Measurements from ENCODE around the gene KRTAP10-8. TPM values are rescaled to one million over a fixed set of nuclear protein-coding genes. Genes with fewer than 3 reads are reported as not detected.
"Not testable (repeated sequence)": the region's sequence is repeated elsewhere in the genome, so short reads cannot be mapped to it uniquely, and the experiment has no call there.

KRTAP10-8 gene
- total RNA-seq, 6 experiments from 2014 or later = not detected

DNA sequence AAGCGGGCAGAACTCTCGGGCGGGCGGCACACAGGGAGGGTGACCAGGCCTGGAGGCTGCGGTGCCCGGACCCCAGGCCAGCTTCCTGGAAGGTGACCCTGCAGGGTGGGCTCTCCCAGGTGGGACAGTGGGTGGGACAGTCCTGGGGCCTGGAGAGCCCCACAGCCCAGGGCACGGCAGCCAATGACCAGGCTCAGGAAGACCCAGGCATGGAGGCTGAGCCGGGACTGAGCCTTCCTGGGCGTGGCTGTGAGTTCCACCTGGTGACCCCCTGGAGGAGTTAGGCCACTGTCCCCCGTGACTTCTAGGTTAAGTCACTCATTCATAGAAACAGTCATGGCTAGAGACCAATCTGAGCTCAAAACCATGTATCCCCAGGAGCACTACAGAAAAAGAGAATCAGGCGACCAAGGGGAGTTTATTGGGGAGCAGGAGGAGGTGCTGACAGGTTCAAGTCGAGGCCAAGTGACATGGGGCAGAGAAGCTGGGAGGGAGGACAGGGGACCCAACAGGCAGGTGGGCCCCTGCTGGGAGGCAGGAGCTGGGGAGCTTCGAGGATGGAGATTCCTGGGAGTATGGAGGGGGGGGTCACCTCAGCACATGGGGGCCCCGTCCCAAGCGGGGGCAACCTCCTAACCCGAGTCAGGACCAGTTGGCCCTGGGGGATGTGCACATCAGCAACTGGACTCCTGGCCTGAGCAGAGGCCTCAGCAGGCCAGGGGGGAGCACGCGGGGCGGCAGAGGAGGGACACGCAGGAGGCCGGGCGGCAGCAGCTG lies 32.6 kb upstream of the KRTAP10-8 start:
- no peaks in the 10 kb centered on the region for H3K4me1 ChIP-seq
- intact Hi-C loops (cut with DNase I) = no loop called here
- 80% methylated on average over 9 of the region's 22 CpGs for WGBS (ENCODE audit: insufficient coverage, low coverage, low lambda C conversion rate, missing lambda C conversion rate)
- no peak overlapping the region for H3K4me3 ChIP-seq
- TF ChIP-seq POLR2A (IDR thresholded peaks at IDR 0.05) = no peak
- TF ChIP-seq, protein P1, sequence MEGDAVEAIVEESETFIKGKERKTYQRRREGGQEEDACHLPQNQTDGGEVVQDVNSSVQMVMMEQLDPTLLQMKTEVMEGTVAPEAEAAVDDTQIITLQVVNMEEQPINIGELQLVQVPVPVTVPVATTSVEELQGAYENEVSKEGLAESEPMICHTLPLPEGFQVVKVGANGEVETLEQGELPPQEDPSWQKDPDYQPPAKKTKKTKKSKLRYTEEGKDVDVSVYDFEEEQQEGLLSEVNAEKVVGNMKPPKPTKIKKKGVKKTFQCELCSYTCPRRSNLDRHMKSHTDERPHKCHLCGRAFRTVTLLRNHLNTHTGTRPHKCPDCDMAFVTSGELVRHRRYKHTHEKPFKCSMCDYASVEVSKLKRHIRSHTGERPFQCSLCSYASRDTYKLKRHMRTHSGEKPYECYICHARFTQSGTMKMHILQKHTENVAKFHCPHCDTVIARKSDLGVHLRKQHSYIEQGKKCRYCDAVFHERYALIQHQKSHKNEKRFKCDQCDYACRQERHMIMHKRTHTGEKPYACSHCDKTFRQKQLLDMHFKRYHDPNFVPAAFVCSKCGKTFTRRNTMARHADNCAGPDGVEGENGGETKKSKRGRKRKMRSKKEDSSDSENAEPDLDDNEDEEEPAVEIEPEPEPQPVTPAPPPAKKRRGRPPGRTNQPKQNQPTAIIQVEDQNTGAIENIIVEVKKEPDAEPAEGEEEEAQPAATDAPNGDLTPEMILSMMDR (IDR thresholded peaks at IDR 0.05) = no peak
- H3K27me3 ChIP-seq = no peaks in the 10 kb centered on the region
- H3K9me3 ChIP-seq = peaks cover 0 to 5% (median 0%) of the 10 kb centered on the region in 4 donors
- H3K36me3 ChIP-seq = no peaks in the 10 kb centered on the region
- H3K27ac ChIP-seq = no peak overlapping the region
- DNase-seq (no peak), ATAC-seq (no peak)

GRCh38 chr21:44579833-44580144 lies 32.1 kb upstream of the KRTAP10-8 start:
- Histone ChIP-seq H3K27me3 (no peaks in the 10 kb centered on the region), H3K27ac (no peak overlapping the region), H3K4me1 (no peaks in the 10 kb centered on the region), H3K36me3 (no peaks in the 10 kb centered on the region), H3K4me3 (no peak overlapping the region), H3K9me3 (peaks cover 0 to 5% (median 0%) of the 10 kb centered on the region in 4 donors)
- TF ChIP-seq, protein P1 (IDR thresholded peaks at IDR 0.05) = no peak
- TF ChIP-seq POLR2A (IDR thresholded peaks at IDR 0.05) = no peak
- DNase-seq (no peak), ATAC-seq (no peak)
- 71% methylated on average over 7 of the region's 7 CpGs for WGBS (ENCODE audit: insufficient coverage, low coverage, low lambda C conversion rate, missing lambda C conversion rate)
- intact Hi-C loops (cut with DNase I) = no loop called here

GRCh38 chr21:44580231-44580821 lies 31.6 kb upstream of the KRTAP10-8 start, which contains the start of gene KRTAP10-5:
Gene KRTAP10-5 (minus strand): TSS chr21:44580604. CDS start chr21:44580578, 26 bp downstream.
- H3K27me3 ChIP-seq; H3K4me3 ChIP-seq; intact Hi-C loops (cut with DNase I); H3K36me3 ChIP-seq; H3K9me3 ChIP-seq; H3K4me1 ChIP-seq; H3K27ac ChIP-seq: not testable (repeated sequence)
- 48% methylated on average over 9 of the region's 19 CpGs for WGBS (ENCODE audit: insufficient coverage, low coverage, low lambda C conversion rate, missing lambda C conversion rate)
- ATAC-seq (peak in 3 of 4 donors; percentile 49 to 73 (median 54)), DNase-seq (peak in 1 of 3 donors; percentile 47)

- Histone ChIP-seq H3K9me3 (peaks cover 0 to 5% (median 0%) of the 10 kb centered on the region in 4 donors), H3K4me3 (no peak overlapping the region), H3K36me3 (no peaks in the 10 kb centered on the region), H3K27ac (no peak overlapping the region), H3K27me3 (no peaks in the 10 kb centered on the region), H3K4me1 (no peaks in the 10 kb centered on the region)
- 65% methylated on average over 3 of the region's 3 CpGs for WGBS (ENCODE audit: insufficient coverage, low coverage, low lambda C conversion rate, missing lambda C conversion rate)
- DNase-seq (no peak), ATAC-seq (no peak)
- TF ChIP-seq, protein P1 (IDR thresholded peaks at IDR 0.05) = no peak
- TF ChIP-seq POLR2A (IDR thresholded peaks at IDR 0.05) = no peak
- intact Hi-C loops (cut with DNase I) = no loop called here
Observed at GRCh38 chr21:44581158-44581557, 30.7 kb upstream of the KRTAP10-8 start.

DNA sequence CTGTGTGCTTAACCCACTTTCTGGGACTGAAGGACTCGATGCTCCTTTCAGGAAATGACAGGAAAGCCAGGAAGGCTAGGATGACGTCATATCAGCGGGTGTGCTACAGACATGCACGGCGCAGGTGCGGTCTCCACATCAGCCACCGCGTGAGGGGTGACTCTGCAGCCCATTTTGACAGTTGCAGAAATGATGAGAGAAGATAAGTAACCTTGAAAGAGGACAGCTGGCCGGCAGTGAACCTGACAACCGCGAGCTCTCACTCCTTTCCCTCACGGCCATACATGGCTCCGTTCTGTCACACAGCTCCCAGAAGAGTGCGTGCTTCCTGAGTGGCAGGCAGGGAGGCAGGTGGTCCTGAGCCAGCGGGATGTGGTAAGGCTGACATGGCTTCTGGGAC lies 29.8 kb upstream of the KRTAP10-8 start:
- WGBS (ENCODE audit: insufficient coverage, low coverage, low lambda C conversion rate, missing lambda C conversion rate) = 82% methylated on average over 6 of the region's 15 CpGs
- no peak for DNase-seq
- intact Hi-C loops (cut with DNase I) = no loop called here
- Histone ChIP-seq H3K4me1 (no peaks in the 10 kb centered on the region), H3K27me3 (no peaks in the 10 kb centered on the region), H3K9me3 (peaks cover 0 to 5% (median 0%) of the 10 kb centered on the region in 4 donors), H3K4me3 (no peak overlapping the region), H3K36me3 (no peaks in the 10 kb centered on the region), H3K27ac (no peak overlapping the region)
- TF ChIP-seq, protein P1 (IDR thresholded peaks at IDR 0.05) = no peak
- no peak for TF ChIP-seq POLR2A (IDR thresholded peaks at IDR 0.05)
- ATAC-seq = no peak
